Measurements from ENCODE around the gene CCDC157.
A peak's percentile ranks its signal among the peaks of the same experiment; 100 is the strongest.

Gene CCDC157

GRCh38 chr22:30416403-30416802 is 59.6 kb downstream of the CCDC157 start:
- no peak for DNase-seq (ENCODE audit: low read depth)

- DNase-seq (ENCODE audit: low read depth), result no peak
These were observed 60.0 kb downstream of the CCDC157 start for GRCh38 chr22:30416837-30417236.

GRCh38 chr22:30420347-30421125 is 63.7 kb downstream of the CCDC157 start:
- DNase-seq (ENCODE audit: low read depth), result peak; percentile 36

- no peak for DNase-seq (ENCODE audit: low read depth)
These were observed 65.1 kb downstream of the CCDC157 start for GRCh38 chr22:30421695-30422480.

GRCh38 chr22:30422481-30423300 is 65.9 kb downstream of the CCDC157 start:
- peak; percentile 86 for DNase-seq (ENCODE audit: low read depth)

- DNase-seq (ENCODE audit: low read depth), result no peak
These were observed 66.6 kb downstream of the CCDC157 start for GRCh38 chr22:30423301-30423958.

- peak; percentile 99 for DNase-seq (ENCODE audit: low read depth)
These were observed 67.2 kb downstream of the CCDC157 start for GRCh38 chr22:30423959-30424533.

- no peak for DNase-seq (ENCODE audit: low read depth)
These were observed 67.9 kb downstream of the CCDC157 start for GRCh38 chr22:30424534-30425326.

GRCh38 chr22:30425327-30425615 is 68.5 kb downstream of the CCDC157 start:
- DNase-seq (ENCODE audit: low read depth), result no peak

- DNase-seq (ENCODE audit: low read depth), result peak; percentile 47
These were observed 69.0 kb downstream of the CCDC157 start, which contains the start of gene MTFP1 for GRCh38 chr22:30425616-30426387. MTFP1 (plus strand) TSS chr22:30425768; CDS start chr22:30425880, 112 bp downstream.
